Prostate gland (tissue), 2 donors: ENCODE data around the gene SEMA3F. TPM values are rescaled to one million over a fixed set of nuclear protein-coding genes. Genes with fewer than 3 reads are reported as not detected.

Source experiments
- DNase-seq: peaks from one replicate; pipeline ENCODE4 v3.0.0-alpha.2; 2019; ENCODE audit warnings: low spot score
- H3K27ac ChIP-seq, 2 donors: fragments of 200-600 bp; sonication (generic); 2 replicates each; pipeline ENCODE4 v1.5.1; 2017 to 2019
- H3K27me3 ChIP-seq: fragments of 200-600 bp; sonication (generic); replicated peaks from 2 replicates; pipeline ENCODE4 v1.5.1; 2019; ENCODE audit not compliant: insufficient read depth
- H3K36me3 ChIP-seq, 2 donors: fragments of 200-600 bp; sonication (generic); 1 replicate in 1 of 2; 2 replicates in 1 of 2; pipeline versions ENCODE4 v1.5.1 to v1.8.1; 2017 to 2019
- H3K4me1 ChIP-seq: fragments of 200-600 bp; sonication (generic); replicated peaks from 2 replicates; pipeline ENCODE4 v1.5.1; 2019
- H3K4me3 ChIP-seq, 2 donors: fragments of 200-600 bp; sonication (generic); 2 replicates each; pipeline ENCODE4 v1.5.1; 2017 to 2019
- H3K9me3 ChIP-seq: fragments of 200-600 bp; sonication (generic); 2 replicates; pipeline ENCODE4 v1.5.1; 2017
- POLR2A ChIP-seq: fragments of 450-650 bp; IDR thresholded peaks from one replicate; pipeline ENCODE4 v1.6.1; 2016; ENCODE audit warnings: antibody characterized with exemption, mild to moderate bottlenecking
- POLR2AphosphoS5 ChIP-seq: sonication (generic); formaldehyde crosslinking; IDR thresholded peaks from one replicate; pipeline ENCODE4 v1.6.1; 2017; ENCODE audit warnings: antibody characterized with exemption
- WGBS: methylation state at CpG from one replicate; pipeline ENCODE4 v1.1.5; 2018; 5-methylcytosine and 5-hydroxymethylcytosine counted together
- intact Hi-C: fragments of 100-400 bp; cut with DNase I; formaldehyde crosslinking; loops from one replicate; pipeline ENCODE4 v1.14.2; 2022
- total RNA-seq, 2 donors: library from RNA; depleted of rRNA; stranded (reverse); fragments of >200 nt; gene quantifications; one replicate each; pipeline ENCODE4 v1.1.0, GENCODE V29; 2016
- TF ChIP-seq, protein P1 (sequence below), 4 experiments: fragments of 200-600 bp in 2 of 4; fragments of 450-650 bp in 2 of 4; sonication (generic) in 2 of 4; IDR thresholded peaks; 1 replicate in 3 of 4; 2 replicates in 1 of 4; pipeline ENCODE4 v1.5.1; 2016 to 2019; ENCODE audit warnings: antibody characterized with exemption in 4 of 4, mild to moderate bottlenecking in 2 of 4, moderate library complexity in 2 of 4

The SEMA3F gene
- total RNA-seq, 2 donors from 2014 or later: 43.3 to 71.8 TPM

DNA sequence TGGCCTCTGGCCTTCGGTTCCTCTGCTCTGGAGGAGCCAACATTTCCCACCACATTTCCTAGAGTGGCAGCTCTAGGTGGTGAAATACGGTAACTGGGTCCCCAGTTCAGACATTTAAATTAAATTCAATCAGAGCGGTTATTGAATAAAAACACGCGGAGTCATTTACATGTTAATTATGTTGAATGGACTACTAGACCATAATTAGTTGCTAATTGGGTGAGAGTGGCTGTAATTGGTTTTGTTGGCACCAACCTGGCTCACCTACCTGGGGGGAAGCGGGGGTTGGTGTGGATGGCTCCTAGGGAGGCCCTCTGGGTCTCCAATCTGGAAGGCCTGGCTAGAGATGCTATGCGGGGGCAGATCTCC, 12.7 kb downstream of the SEMA3F start:
- 84% methylated on average over 7 of the region's 7 CpGs for WGBS
- no peak for DNase-seq
- no peak for TF ChIP-seq POLR2AphosphoS5
- no peak for TF ChIP-seq POLR2A
- TF ChIP-seq, protein P1, sequence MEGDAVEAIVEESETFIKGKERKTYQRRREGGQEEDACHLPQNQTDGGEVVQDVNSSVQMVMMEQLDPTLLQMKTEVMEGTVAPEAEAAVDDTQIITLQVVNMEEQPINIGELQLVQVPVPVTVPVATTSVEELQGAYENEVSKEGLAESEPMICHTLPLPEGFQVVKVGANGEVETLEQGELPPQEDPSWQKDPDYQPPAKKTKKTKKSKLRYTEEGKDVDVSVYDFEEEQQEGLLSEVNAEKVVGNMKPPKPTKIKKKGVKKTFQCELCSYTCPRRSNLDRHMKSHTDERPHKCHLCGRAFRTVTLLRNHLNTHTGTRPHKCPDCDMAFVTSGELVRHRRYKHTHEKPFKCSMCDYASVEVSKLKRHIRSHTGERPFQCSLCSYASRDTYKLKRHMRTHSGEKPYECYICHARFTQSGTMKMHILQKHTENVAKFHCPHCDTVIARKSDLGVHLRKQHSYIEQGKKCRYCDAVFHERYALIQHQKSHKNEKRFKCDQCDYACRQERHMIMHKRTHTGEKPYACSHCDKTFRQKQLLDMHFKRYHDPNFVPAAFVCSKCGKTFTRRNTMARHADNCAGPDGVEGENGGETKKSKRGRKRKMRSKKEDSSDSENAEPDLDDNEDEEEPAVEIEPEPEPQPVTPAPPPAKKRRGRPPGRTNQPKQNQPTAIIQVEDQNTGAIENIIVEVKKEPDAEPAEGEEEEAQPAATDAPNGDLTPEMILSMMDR (IDR thresholded peaks at IDR 0.05): no peak

DNA sequence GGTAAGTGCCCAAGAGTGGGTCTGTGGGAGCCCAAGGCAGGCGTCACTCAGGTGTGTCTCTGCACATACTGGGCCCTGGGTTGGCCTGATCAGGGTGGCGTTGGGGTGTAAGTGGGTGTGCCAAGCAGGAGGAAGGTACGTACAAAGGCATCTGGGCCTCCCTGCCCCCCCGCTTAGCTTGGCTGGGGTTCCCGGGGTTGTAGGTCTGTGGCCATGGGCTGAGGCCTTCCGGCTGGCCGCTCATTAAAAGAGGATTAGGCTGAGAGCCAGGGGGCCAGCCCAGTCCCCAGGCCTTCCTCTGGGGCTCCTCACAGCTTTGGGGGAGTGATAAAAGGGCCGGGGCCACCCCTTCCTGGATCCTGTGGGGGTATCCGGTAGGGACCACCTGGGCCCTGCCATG, 13.3 kb downstream of the SEMA3F start:
- intact Hi-C loops: no loop called here
- DNase-seq: no peak
- peak overlapping the region; percentile 46 to 83 for H3K27ac ChIP-seq
- H3K9me3 ChIP-seq: no peaks in the 10 kb centered on the region
- H3K27me3 ChIP-seq: no peaks in the 10 kb centered on the region
- H3K4me1 ChIP-seq: peaks cover 47% of the 10 kb centered on the region
- 43% methylated on average over 9 of the region's 9 CpGs for WGBS
- no peak for TF ChIP-seq POLR2A
- TF ChIP-seq POLR2AphosphoS5: no peak
- no peaks in the 10 kb centered on the region for H3K36me3 ChIP-seq
- no peak overlapping the region for H3K4me3 ChIP-seq

More for the DNA sequence above, 12.7 kb downstream of the SEMA3F start:
- Histone ChIP-seq H3K36me3 (no peaks in the 10 kb centered on the region), H3K4me1 (peaks cover 47% of the 10 kb centered on the region), H3K27ac (peak overlapping the region; percentile 66 to 83), H3K4me3 (no peak overlapping the region), H3K9me3 (no peaks in the 10 kb centered on the region), H3K27me3 (no peaks in the 10 kb centered on the region)
- intact Hi-C loops: no loop called here

DNA sequence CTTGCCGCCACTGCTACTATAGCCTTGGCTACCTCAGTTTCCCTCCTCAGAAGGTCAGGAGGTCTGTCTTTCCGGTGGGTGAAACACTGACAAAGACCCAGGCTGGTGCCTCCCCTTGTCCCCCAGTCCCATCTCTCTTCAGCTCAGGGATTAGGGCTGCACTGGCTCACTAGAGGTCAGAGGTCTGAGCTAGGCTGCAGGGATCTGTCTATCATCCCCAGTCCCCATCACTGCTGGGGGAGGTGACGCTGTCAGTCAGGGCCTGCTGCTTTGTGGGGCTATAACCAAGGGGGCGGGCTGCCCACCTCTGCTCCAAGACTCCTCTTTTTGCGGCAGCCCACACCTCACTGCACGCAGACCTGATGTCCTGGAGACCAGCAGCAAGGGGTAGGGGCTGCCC, 13.7 kb downstream of the SEMA3F start:
- no peak for DNase-seq
- TF ChIP-seq POLR2A: no peak
- no peak for TF ChIP-seq POLR2AphosphoS5
- TF ChIP-seq, protein P1 (IDR thresholded peaks at IDR 0.05): no peak
- H3K4me3 ChIP-seq: no peak overlapping the region
- H3K9me3 ChIP-seq: no peaks in the 10 kb centered on the region
- H3K27ac ChIP-seq: peak overlapping the region; percentile 46 to 83
- 85% methylated on average over 4 of the region's 6 CpGs for WGBS
- intact Hi-C loops: no loop called here
- H3K27me3 ChIP-seq: no peaks in the 10 kb centered on the region
- peaks cover 47% of the 10 kb centered on the region for H3K4me1 ChIP-seq
- H3K36me3 ChIP-seq: no peaks in the 10 kb centered on the region

DNA sequence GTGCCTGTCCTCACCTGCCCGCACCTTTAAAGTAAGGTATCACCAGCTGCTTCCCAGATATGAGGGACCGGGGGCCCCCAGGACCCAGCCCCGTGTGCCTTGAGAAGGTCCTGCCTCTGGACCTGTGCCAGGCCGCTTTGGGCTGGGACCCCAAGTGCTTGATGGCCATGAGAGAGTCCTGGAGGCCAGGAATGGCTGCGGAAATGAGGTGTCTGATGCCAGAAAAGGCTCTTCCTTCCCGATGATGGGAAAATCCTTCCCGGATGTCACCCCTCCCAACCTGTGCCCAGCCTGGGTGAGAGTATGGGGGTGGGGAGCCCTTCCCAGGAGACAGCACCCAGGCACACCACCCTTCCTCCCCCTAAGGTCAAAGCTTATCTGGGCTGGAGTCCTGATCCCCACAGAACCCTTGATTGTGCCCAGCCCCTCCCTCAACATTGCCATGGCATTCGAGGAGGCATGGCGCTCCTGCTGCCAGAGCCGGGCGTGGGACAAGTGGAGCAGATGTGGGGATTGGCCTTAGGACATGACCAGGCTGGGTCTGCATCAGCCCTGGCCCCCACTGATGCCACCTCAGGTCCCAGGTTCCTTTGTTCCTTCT, 14.2 kb downstream of the SEMA3F start:
- Histone ChIP-seq H3K27ac (peak overlapping the region in 1 of 2 donors; percentile 83), H3K9me3 (no peaks in the 10 kb centered on the region), H3K27me3 (no peaks in the 10 kb centered on the region), H3K4me1 (peaks cover 46% of the 10 kb centered on the region), H3K4me3 (no peak overlapping the region), H3K36me3 (no peaks in the 10 kb centered on the region)
- TF ChIP-seq, protein P1 (IDR thresholded peaks at IDR 0.05): no peak
- TF ChIP-seq POLR2AphosphoS5: no peak
- TF ChIP-seq POLR2A: no peak
- WGBS: 67% methylated on average over 9 of the region's 11 CpGs
- no peak for DNase-seq
- intact Hi-C loops: no loop called here

DNA sequence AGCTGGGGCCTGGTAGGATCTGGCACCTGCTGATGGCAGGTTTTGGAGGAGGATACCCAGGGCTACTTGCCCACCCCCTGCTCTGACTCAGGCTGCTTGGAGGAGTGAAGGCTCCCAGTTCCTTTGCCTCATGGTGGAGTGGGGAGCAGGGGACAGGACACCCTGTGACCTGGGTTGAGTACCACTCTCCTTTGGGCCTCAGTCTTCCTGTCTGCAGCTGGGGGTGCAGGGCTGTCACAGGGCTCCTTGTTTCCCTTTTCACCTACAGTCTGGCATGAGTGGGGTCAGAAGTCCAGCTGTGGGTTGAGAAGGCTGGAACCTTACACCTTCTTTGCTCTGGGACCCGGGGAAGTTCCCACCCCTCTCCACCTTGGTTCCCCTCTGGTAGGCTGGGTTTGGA, 14.7 kb downstream of the SEMA3F start:
- H3K9me3 ChIP-seq: no peaks in the 10 kb centered on the region
- DNase-seq: no peak
- peak overlapping the region in 1 of 2 donors; percentile 12 for H3K27ac ChIP-seq
- intact Hi-C loops: no loop called here
- 56% methylated on average over 1 of the region's 1 CpG for WGBS
- no peak for TF ChIP-seq POLR2AphosphoS5
- no peak for TF ChIP-seq POLR2A
- TF ChIP-seq, protein P1 (IDR thresholded peaks at IDR 0.05): no peak
- no peak overlapping the region for H3K4me3 ChIP-seq
- peaks cover 40% of the 10 kb centered on the region for H3K4me1 ChIP-seq
- H3K27me3 ChIP-seq: no peaks in the 10 kb centered on the region
- no peaks in the 10 kb centered on the region for H3K36me3 ChIP-seq
